CD14-positive monocyte (primary cell): ENCODE measurements around the gene TMCO4. TPM values are rescaled to one million over a fixed set of nuclear protein-coding genes. Genes with fewer than 3 reads are reported as not detected.

Experiments
- DNase-seq, 3 donors: peaks; one replicate each; pipeline ENCODE4 v3.0.0-alpha.2; 2011 to 2022
- H2AFZ ChIP-seq: 2 replicates; pipeline ENCODE4 v1.6.0; 2012; ENCODE audit warnings: mild to moderate bottlenecking, low read depth, low read length, inconsistent platforms; ENCODE audit not compliant: insufficient read depth, poor library complexity, severe bottlenecking
- H3K27ac ChIP-seq, 2 donors: 1 replicate in 1 of 2; 2 replicates in 1 of 2; pipeline ENCODE4 v1.5.1; 2012 to 2013; ENCODE audit warnings: low read length in 2 of 2, control low read depth in 1 of 2, inconsistent platforms in 1 of 2, low read depth in 1 of 2, mild to moderate bottlenecking in 1 of 2
- H3K27me3 ChIP-seq, 2 donors: one replicate each; pipeline versions ENCODE4 v1.6.0 to v1.6.1; 2011 to 2013; ENCODE audit warnings: low read length in 2 of 2; ENCODE audit not compliant: control insufficient read depth in 2 of 2, insufficient read depth in 2 of 2
- H3K36me3 ChIP-seq, 2 donors: replicated peaks in 1 of 2; 1 replicate in 1 of 2; 2 replicates in 1 of 2; pipeline versions ENCODE4 v1.5.1 to v1.6.1; 2012 to 2013; ENCODE audit warnings: low read length in 2 of 2, control low read depth in 1 of 2, inconsistent platforms in 1 of 2, mild to moderate bottlenecking in 1 of 2; ENCODE audit not compliant: insufficient read depth in 2 of 2, control insufficient read depth in 1 of 2
- H3K4me1 ChIP-seq, 2 donors: 1 replicate in 1 of 2; 2 replicates in 1 of 2; pipeline versions ENCODE4 v1.5.1 to v1.6.1; 2012 to 2013; ENCODE audit warnings: low read length in 2 of 2, control low read depth in 1 of 2, inconsistent platforms in 1 of 2, mild to moderate bottlenecking in 1 of 2, moderate library complexity in 1 of 2; ENCODE audit not compliant: insufficient read depth in 2 of 2, control insufficient read depth in 1 of 2
- H3K4me2 ChIP-seq: replicated peaks from 2 replicates; pipeline ENCODE3; 2012; ENCODE audit warnings: low read length, moderate library complexity, mild to moderate bottlenecking; ENCODE audit not compliant: poor library complexity, severe bottlenecking; ENCODE audit errors: extremely low read depth
- H3K4me3 ChIP-seq, 3 experiments: fragments of 200-600 bp in 1 of 3; sonication (generic) in 1 of 3; replicated peaks in 1 of 3; 1 replicate in 2 of 3; 2 replicates in 1 of 3; pipeline ENCODE4 v1.5.1; 2011 to 2013; ENCODE audit warnings: low read length in 3 of 3, mild to moderate bottlenecking in 3 of 3, control low read depth in 2 of 3, low read depth in 2 of 3, inconsistent platforms in 1 of 3, moderate library complexity in 1 of 3
- H3K79me2 ChIP-seq: 2 replicates; pipeline ENCODE4 v1.6.0; 2012; ENCODE audit warnings: mild to moderate bottlenecking, control low read depth, inconsistent platforms, low read length, moderate library complexity; ENCODE audit not compliant: insufficient read depth
- H3K9ac ChIP-seq: 2 replicates; pipeline ENCODE4 v1.6.0; 2017; ENCODE audit warnings: low read length, mild to moderate bottlenecking; ENCODE audit not compliant: insufficient read depth, poor library complexity, severe bottlenecking
- H3K9me3 ChIP-seq, 2 donors: replicated peaks in 1 of 2; 1 replicate in 1 of 2; 2 replicates in 1 of 2; pipeline versions ENCODE4 v1.5.1 to v1.6.1; 2012 to 2013; ENCODE audit warnings: low read length in 2 of 2, control low read depth in 1 of 2; ENCODE audit not compliant: control insufficient read depth in 1 of 2, insufficient read depth in 1 of 2
- H4K20me1 ChIP-seq: 2 replicates; pipeline ENCODE4 v1.6.0; 2012; ENCODE audit warnings: mild to moderate bottlenecking, low read length, control low read depth, moderate library complexity; ENCODE audit not compliant: insufficient read depth
- H3K27ac Mint-ChIP-seq, 7 donors: one replicate each; pipeline ENCODE4 v1.8.0; 2020; ENCODE audit warnings: mild to moderate bottlenecking in 7 of 7, mixed read lengths in 7 of 7, moderate library complexity in 6 of 7, inconsistent platforms in 2 of 7
- H3K27me3 Mint-ChIP-seq, 3 donors: one replicate each; pipeline ENCODE4 v1.8.0; 2021 to 2022; ENCODE audit warnings: low read depth in 3 of 3, mild to moderate bottlenecking in 3 of 3, mixed read lengths in 3 of 3, moderate library complexity in 3 of 3, inconsistent platforms in 1 of 3
- H3K36me3 Mint-ChIP-seq, 2 donors: one replicate each; pipeline ENCODE4 v1.8.0; 2020; ENCODE audit warnings: mixed read lengths in 2 of 2, inconsistent platforms in 1 of 2, mild to moderate bottlenecking in 1 of 2
- H3K4me1 Mint-ChIP-seq: one replicate; pipeline ENCODE4 v1.8.0; 2020; ENCODE audit warnings: mild to moderate bottlenecking, mixed read lengths
- H3K4me3 Mint-ChIP-seq, 2 donors: one replicate each; pipeline ENCODE4 v1.8.0; 2020; ENCODE audit warnings: mild to moderate bottlenecking in 2 of 2, mixed read lengths in 2 of 2, moderate library complexity in 1 of 2
- H3K9me3 Mint-ChIP-seq, 7 donors: one replicate each; pipeline ENCODE4 v1.8.0; 2020 to 2022; ENCODE audit warnings: mixed read lengths in 7 of 7, mild to moderate bottlenecking in 6 of 7, moderate library complexity in 6 of 7, inconsistent platforms in 2 of 7
- WGBS: methylation state at CpG from one replicate; pipeline ENCODE4 v1.1.5; 2013; ENCODE audit warnings: missing lambda C conversion rate; ENCODE audit not compliant: insufficient coverage; 5-methylcytosine and 5-hydroxymethylcytosine counted together
- intact Hi-C, 2 donors: fragments of 100-400 bp; cut with micrococcal nuclease; formaldehyde crosslinking; loops; one replicate each; pipeline versions ENCODE4 v1.15.0 to v1.15.1; 2023
- polyA plus RNA-seq, 3 donors: library from polyadenylated mRNA; depleted of rRNA in 1 of 3; unstranded in 2 of 3; stranded (reverse) in 1 of 3; fragments of 300-500 nt in 2 of 3; fragments of >200 nt in 1 of 3; fragmentation: Illumina TruSeq in 2 of 3; gene quantifications; 1 replicate in 2 of 3; 2 replicates in 1 of 3; pipeline ENCODE4 v1.2.3, GENCODE V29; 2012 to 2021
- TF ChIP-seq, protein P1 (sequence below): fragments of 200-600 bp; IDR thresholded peaks from one replicate; pipeline ENCODE4 v1.8.0; 2022; ENCODE audit warnings: antibody characterized with exemption, mild to moderate bottlenecking

TMCO4 gene
- polyA plus RNA-seq, 3 donors = 6.9 to 10.1 (median 7.9) TPM

DNA sequence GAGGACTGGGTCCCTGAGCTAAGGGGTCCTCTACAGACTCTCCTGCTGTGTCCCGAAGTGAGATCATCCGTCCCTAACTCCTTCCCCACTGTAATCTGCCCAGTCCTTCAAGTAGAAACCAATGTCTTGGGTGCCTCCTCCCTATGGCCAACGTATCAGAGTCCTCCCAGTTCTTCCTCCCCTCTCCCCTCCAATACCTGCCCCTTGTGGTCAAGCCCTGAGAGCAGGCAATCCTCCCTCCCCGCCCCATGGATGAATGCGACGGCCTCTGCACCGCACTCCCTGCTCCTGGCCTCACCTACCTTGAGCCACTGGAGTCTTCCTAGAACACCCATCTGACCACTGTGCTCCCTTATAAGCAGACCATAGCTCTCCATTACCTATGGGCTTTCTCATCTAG is 103.9 kb downstream of the TMCO4 start:
- H2AFZ ChIP-seq = no peak overlapping the region
- no peaks in the 10 kb centered on the region for H4K20me1 ChIP-seq
- H3K4me3 ChIP-seq = no peak overlapping the region
- intact Hi-C loops = no loop called here
- H3K36me3 ChIP-seq = peaks cover 19 to 60% of the 10 kb centered on the region in 2 donors
- no peaks in the 10 kb centered on the region for H3K27me3 ChIP-seq
- Mint-ChIP-seq H3K4me3 (no peak overlapping the region), H3K27me3 (no peaks in the 10 kb centered on the region), H3K4me1 (peaks cover 6% of the 10 kb centered on the region), H3K9me3 (peaks cover 6 to 16% (median 12%) of the 10 kb centered on the region in 7 donors), H3K36me3 (peaks cover 55 to 66% of the 10 kb centered on the region in 2 donors), H3K27ac (no peak overlapping the region)
- TF ChIP-seq, protein P1, sequence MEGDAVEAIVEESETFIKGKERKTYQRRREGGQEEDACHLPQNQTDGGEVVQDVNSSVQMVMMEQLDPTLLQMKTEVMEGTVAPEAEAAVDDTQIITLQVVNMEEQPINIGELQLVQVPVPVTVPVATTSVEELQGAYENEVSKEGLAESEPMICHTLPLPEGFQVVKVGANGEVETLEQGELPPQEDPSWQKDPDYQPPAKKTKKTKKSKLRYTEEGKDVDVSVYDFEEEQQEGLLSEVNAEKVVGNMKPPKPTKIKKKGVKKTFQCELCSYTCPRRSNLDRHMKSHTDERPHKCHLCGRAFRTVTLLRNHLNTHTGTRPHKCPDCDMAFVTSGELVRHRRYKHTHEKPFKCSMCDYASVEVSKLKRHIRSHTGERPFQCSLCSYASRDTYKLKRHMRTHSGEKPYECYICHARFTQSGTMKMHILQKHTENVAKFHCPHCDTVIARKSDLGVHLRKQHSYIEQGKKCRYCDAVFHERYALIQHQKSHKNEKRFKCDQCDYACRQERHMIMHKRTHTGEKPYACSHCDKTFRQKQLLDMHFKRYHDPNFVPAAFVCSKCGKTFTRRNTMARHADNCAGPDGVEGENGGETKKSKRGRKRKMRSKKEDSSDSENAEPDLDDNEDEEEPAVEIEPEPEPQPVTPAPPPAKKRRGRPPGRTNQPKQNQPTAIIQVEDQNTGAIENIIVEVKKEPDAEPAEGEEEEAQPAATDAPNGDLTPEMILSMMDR = no peak
- DNase-seq = no peak
- no peaks in the 10 kb centered on the region for H3K79me2 ChIP-seq
- no peak overlapping the region for H3K9ac ChIP-seq
- H3K4me1 ChIP-seq = no peaks in the 10 kb centered on the region
- H3K27ac ChIP-seq = no peak overlapping the region
- no peak overlapping the region for H3K4me2 ChIP-seq
- 100% methylated on average over 7 of the region's 7 CpGs for WGBS
- peaks cover under 1 to 7% of the 10 kb centered on the region in 2 donors for H3K9me3 ChIP-seq

GRCh38 chr1:19694298-19694697 is 105.4 kb downstream of the TMCO4 start:
- WGBS = 89% methylated on average over 14 of the region's 14 CpGs

More at GRCh38 chr1:19694298-19694697, 105.4 kb downstream of the TMCO4 start:
- peaks cover 54 to 69% of the 10 kb centered on the region in 2 donors for H3K36me3 Mint-ChIP-seq
- H3K4me3 ChIP-seq = no peak overlapping the region
- TF ChIP-seq, protein P1 = no peak
- no peaks in the 10 kb centered on the region for H3K27me3 Mint-ChIP-seq
- H2AFZ ChIP-seq = no peak overlapping the region
- peaks cover 18 to 29% (median 25%) of the 10 kb centered on the region in 7 donors for H3K9me3 Mint-ChIP-seq
- H3K4me3 Mint-ChIP-seq = no peak overlapping the region
- no peak overlapping the region for H3K9ac ChIP-seq
- H3K4me2 ChIP-seq = no peak overlapping the region
- DNase-seq = no peak
- H3K27me3 ChIP-seq = no peaks in the 10 kb centered on the region
- H4K20me1 ChIP-seq = no peaks in the 10 kb centered on the region
- H3K4me1 Mint-ChIP-seq = peaks cover 6% of the 10 kb centered on the region
- peaks cover 14 to 21% of the 10 kb centered on the region in 2 donors for H3K9me3 ChIP-seq
- peaks cover 16 to 62% of the 10 kb centered on the region in 2 donors for H3K36me3 ChIP-seq
- H3K27ac Mint-ChIP-seq = no peak overlapping the region
- no peaks in the 10 kb centered on the region for H3K4me1 ChIP-seq
- no peaks in the 10 kb centered on the region for H3K79me2 ChIP-seq
- H3K27ac ChIP-seq = no peak overlapping the region
- intact Hi-C loops = no loop called here
